Loucy (cell line): ENCODE data around the gene VAV2.
"Not testable (repeated sequence)": the region's sequence is repeated elsewhere in the genome, so short reads cannot be mapped to it uniquely, and the experiment has no call there.

Experiments
- H2AFZ ChIP-seq: fragments of 200-600 bp; sonication (generic); 2 replicates; pipeline ENCODE4 v1.6.0; 2016; ENCODE audit warnings: antibody characterized with exemption, mild to moderate bottlenecking, low read length, moderate library complexity
- H3F3A ChIP-seq: fragments of 200-600 bp; 2 replicates; pipeline ENCODE4 v1.6.0; 2016; ENCODE audit warnings: antibody characterized with exemption, low read depth, mild to moderate bottlenecking
- H3K27me3 ChIP-seq: fragments of 200-600 bp; sonication (generic); 2 replicates; pipeline ENCODE4 v1.6.1; 2014; ENCODE audit warnings: low read length, mild to moderate bottlenecking; ENCODE audit not compliant: insufficient read depth, poor library complexity, severe bottlenecking
- H3K36me3 ChIP-seq: fragments of 200-600 bp; sonication (generic); 2 replicates; pipeline ENCODE4 v1.6.1; 2016; ENCODE audit warnings: low read length; ENCODE audit not compliant: insufficient read depth
- H3K4me1 ChIP-seq: fragments of 200-600 bp; sonication (generic); 2 replicates; pipeline ENCODE4 v1.5.1; 2014; ENCODE audit warnings: low read length, mild to moderate bottlenecking; ENCODE audit not compliant: insufficient read depth, poor library complexity, severe bottlenecking
- H3K4me2 ChIP-seq: fragments of 200-600 bp; sonication (generic); 2 replicates; pipeline ENCODE4 v1.6.0; 2014; ENCODE audit warnings: antibody characterized with exemption, low read length, low read depth, mild to moderate bottlenecking; ENCODE audit not compliant: poor library complexity, severe bottlenecking
- H3K4me3 ChIP-seq: fragments of 200-600 bp; sonication (generic); 2 replicates; pipeline ENCODE4 v1.5.1; 2014; ENCODE audit warnings: low read length, mild to moderate bottlenecking, mixed read lengths; ENCODE audit not compliant: poor library complexity, severe bottlenecking
- H3K79me2 ChIP-seq: fragments of 200-600 bp; sonication (generic); 2 replicates; pipeline ENCODE4 v1.6.1; 2014; ENCODE audit warnings: low read length; ENCODE audit not compliant: insufficient read depth
- H3K9ac ChIP-seq: fragments of 200-600 bp; sonication (generic); 2 replicates; pipeline ENCODE4 v1.6.0; 2014; ENCODE audit warnings: mild to moderate bottlenecking, low read depth, low read length, moderate library complexity; ENCODE audit not compliant: poor library complexity, severe bottlenecking
- H3K9me2 ChIP-seq: fragments of 200-600 bp; sonication (generic); replicated peaks from 2 replicates; pipeline ENCODE4 v1.6.1; 2016; ENCODE audit warnings: low read depth, low read length, mixed read lengths
- H3K9me3 ChIP-seq: fragments of 200-600 bp; sonication (generic); 2 replicates; pipeline ENCODE4 v1.6.1; 2014; ENCODE audit warnings: mild to moderate bottlenecking, antibody characterized with exemption, low read length, low read depth; ENCODE audit not compliant: insufficient read depth
- H4K20me1 ChIP-seq: fragments of 200-600 bp; sonication (generic); 2 replicates; pipeline ENCODE4 v1.6.0; 2014; ENCODE audit warnings: antibody characterized with exemption, low read length, mild to moderate bottlenecking; ENCODE audit not compliant: insufficient read depth, poor library complexity, severe bottlenecking
- EZH2phosphoT487 ChIP-seq: fragments of 200-600 bp; IDR thresholded peaks from 2 replicates; pipeline ENCODE4 v1.6.1; 2018; ENCODE audit warnings: antibody characterized with exemption, mild to moderate bottlenecking, moderate library complexity, borderline replicate concordance
- TF ChIP-seq, protein P1 (sequence below): fragments of 200-600 bp; sonication (generic); conservative IDR thresholded peaks from 2 replicates; pipeline ENCODE4 v1.5.1; 2014; ENCODE audit warnings: mild to moderate bottlenecking, antibody characterized with exemption, low read length

Gene VAV2

DNA sequence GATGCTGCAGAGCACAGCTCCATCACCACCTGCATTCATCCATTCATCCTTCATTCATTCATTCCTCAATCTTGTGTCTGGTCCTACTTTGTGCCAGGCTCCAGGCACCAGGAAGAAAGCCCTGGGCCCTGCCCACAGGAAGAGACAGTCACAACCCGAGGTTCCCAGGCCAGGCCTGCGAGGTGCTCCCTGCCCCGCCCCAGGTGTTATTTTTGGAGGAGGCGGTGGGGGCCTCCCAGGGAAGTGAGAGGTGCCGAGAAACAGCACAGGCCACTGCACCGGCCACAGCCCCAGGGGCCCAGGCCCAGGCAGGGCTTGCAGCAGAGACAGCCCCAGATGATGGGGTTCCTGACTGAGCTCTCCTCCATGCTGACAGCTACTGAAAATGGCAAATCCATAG, 33.4 kb downstream of the VAV2 start:
- H3K4me2 ChIP-seq = no peak overlapping the region
- TF ChIP-seq, protein P1, sequence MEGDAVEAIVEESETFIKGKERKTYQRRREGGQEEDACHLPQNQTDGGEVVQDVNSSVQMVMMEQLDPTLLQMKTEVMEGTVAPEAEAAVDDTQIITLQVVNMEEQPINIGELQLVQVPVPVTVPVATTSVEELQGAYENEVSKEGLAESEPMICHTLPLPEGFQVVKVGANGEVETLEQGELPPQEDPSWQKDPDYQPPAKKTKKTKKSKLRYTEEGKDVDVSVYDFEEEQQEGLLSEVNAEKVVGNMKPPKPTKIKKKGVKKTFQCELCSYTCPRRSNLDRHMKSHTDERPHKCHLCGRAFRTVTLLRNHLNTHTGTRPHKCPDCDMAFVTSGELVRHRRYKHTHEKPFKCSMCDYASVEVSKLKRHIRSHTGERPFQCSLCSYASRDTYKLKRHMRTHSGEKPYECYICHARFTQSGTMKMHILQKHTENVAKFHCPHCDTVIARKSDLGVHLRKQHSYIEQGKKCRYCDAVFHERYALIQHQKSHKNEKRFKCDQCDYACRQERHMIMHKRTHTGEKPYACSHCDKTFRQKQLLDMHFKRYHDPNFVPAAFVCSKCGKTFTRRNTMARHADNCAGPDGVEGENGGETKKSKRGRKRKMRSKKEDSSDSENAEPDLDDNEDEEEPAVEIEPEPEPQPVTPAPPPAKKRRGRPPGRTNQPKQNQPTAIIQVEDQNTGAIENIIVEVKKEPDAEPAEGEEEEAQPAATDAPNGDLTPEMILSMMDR = no peak
- TF ChIP-seq EZH2phosphoT487 = no peak
- H3K4me1 ChIP-seq = peaks cover 12% of the 10 kb centered on the region

DNA sequence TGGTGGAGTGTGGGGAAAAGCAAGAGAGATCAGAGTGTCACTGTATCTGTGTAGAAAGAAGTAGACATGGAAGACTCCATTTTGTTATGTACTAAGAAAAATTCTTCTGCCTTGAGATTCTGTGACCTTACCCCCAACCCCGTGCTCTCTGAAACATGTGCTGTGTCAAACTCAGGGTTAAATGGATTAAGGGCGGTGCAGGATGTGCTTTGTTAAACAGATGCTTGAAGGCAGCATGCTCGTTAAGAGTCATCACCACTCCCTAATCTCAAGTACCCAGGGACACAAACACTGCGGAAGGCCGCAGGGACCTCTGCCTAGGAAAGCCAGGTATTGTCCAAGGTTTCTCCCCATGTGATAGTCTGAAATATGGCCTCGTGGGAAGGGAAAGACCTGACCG, 34.4 kb downstream of the VAV2 start:
- peaks cover 32% of the 10 kb centered on the region; the same call in 1 of the 2 replicates for H3K79me2 ChIP-seq
- not testable (repeated sequence) for H3F3A ChIP-seq, H3K9me2 ChIP-seq, H4K20me1 ChIP-seq, H3K36me3 ChIP-seq, H3K4me3 ChIP-seq, H3K4me2 ChIP-seq, H2AFZ ChIP-seq, H3K9me3 ChIP-seq, H3K27me3 ChIP-seq, H3K9ac ChIP-seq
- H3K4me1 ChIP-seq = peaks cover 12% of the 10 kb centered on the region

More for the DNA sequence above, 33.4 kb downstream of the VAV2 start:
- H3K36me3 ChIP-seq = no peaks in the 10 kb centered on the region
- H3K79me2 ChIP-seq = peaks cover 34% of the 10 kb centered on the region
- no peaks in the 10 kb centered on the region for H3K9me2 ChIP-seq
- no peak overlapping the region for H3K4me3 ChIP-seq
- no peaks in the 10 kb centered on the region for H3F3A ChIP-seq
- H3K9me3 ChIP-seq = no peaks in the 10 kb centered on the region
- H4K20me1 ChIP-seq = peaks cover 2% of the 10 kb centered on the region
- no peaks in the 10 kb centered on the region for H3K27me3 ChIP-seq
- no peak overlapping the region for H3K9ac ChIP-seq
- no peak overlapping the region for H2AFZ ChIP-seq

DNA sequence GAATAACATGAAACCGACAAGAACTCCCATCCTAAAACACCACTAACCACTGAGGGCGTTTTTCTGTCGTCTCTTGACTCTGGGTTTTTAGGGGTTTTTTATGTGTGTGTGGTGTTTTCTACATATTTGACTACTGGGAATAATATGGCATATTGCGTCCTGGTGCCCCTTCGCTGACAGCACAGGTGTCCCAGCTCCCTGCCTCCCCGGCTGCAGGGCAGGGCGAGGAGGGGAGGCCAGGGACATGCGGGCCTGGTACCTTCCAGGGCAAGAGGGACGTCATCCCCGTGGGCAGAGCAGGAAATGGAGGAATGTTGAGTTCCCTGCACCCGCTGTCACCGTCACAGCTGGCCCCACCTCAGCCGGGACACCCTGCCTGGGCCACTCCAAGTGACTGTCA, 34.8 kb downstream of the VAV2 start:
- no peak for TF ChIP-seq EZH2phosphoT487
- TF ChIP-seq, protein P1 = no peak
- Histone ChIP-seq H3K27me3 (no peaks in the 10 kb centered on the region), H3K4me3 (no peak overlapping the region), H3K9me3 (no peaks in the 10 kb centered on the region), H3K9me2 (no peaks in the 10 kb centered on the region), H2AFZ (no peak overlapping the region), H3K4me2 (no peak overlapping the region), H3K9ac (no peak overlapping the region), H3K4me1 (peaks cover 12% of the 10 kb centered on the region), H4K20me1 (peaks cover 2% of the 10 kb centered on the region), H3F3A (no peaks in the 10 kb centered on the region), H3K36me3 (no peaks in the 10 kb centered on the region), H3K79me2 (peaks cover 31% of the 10 kb centered on the region; the same call in 1 of the 2 replicates)

DNA sequence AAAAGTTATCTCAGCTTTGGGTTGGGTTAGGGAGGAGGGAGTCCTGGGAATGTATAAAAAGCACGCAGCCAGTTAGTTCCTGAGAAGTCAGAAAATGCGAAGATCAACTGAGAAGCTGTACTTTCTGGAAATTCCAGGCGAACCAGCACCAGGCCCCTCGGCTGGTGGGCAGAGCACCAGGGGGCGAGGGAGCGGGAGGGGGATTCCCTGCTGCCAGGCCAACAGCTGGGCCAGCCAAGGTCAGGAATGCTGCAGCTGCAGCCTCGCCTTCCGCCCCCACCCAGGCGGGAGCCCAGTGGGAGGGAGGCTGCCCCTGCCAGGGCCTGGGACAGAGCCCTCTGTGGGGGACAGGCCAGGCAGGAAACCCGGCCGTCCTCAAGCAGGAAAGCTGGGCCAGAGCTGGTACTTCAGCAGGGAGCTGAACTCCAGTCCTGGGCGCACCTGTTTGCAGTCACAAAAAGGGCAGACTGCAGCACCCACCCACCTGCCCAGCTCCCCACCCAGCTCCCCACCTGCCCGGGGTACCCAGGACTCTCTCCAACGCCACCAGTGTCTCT, 35.5 kb downstream of the VAV2 start:
- H2AFZ ChIP-seq = no peak overlapping the region
- peaks cover 25% of the 10 kb centered on the region; the same call in 1 of the 2 replicates for H3K79me2 ChIP-seq
- H3K4me1 ChIP-seq = peaks cover 12% of the 10 kb centered on the region
- peak overlapping the region; percentile 64 for H3K9ac ChIP-seq
- H3K4me3 ChIP-seq = peak overlapping the region; percentile 62
- no peaks in the 10 kb centered on the region for H3K27me3 ChIP-seq
- no peaks in the 10 kb centered on the region for H3K9me2 ChIP-seq
- TF ChIP-seq, protein P1 = no peak
- TF ChIP-seq EZH2phosphoT487 = no peak
- peaks cover 2% of the 10 kb centered on the region for H4K20me1 ChIP-seq
- no peaks in the 10 kb centered on the region for H3K9me3 ChIP-seq
- peak overlapping the region; percentile 66 for H3K4me2 ChIP-seq
- no peaks in the 10 kb centered on the region for H3F3A ChIP-seq
- H3K36me3 ChIP-seq = no peaks in the 10 kb centered on the region
